ENCODE results near the gene LARP4. TPM values are rescaled to one million over a fixed set of nuclear protein-coding genes. Genes with fewer than 3 reads are reported as not detected.
"Not testable (repeated sequence)": the region's sequence is repeated elsewhere in the genome, so short reads cannot be mapped to it uniquely, and the experiment has no call there.

The LARP4 gene
- total and polyA plus RNA-seq, 2 experiments from 2014 or later = 28.3 to 28.9 TPM

DNA sequence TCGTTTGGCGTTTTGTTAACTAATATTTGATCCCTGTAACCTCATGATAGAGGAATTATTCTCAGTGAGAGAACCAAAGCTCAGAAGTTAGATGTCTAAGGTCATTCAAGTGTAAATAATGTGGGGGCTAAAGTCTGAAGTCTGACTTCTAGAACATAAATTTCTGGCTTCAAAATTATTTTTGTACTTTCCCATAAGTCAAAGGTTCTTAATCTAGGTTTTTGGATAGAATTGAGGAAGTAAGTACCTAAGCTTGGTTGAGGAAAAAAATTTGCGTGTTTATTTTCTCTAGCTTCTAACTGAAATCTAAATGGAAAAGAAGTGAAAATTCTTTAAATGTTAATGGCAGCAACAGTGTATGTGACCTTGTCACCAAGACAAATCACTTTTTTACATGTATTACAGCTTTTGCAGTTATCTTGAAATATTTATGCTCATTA is 2.3 kb downstream of the LARP4 start:
- Histone ChIP-seq H3K27me3 (no peaks in the 10 kb centered on the region), H3K9me3 (ENCODE audit: low read depth) (no peaks in the 10 kb centered on the region), H3K4me1 (ENCODE audit: low read depth) (peaks cover 9% of the 10 kb centered on the region), H3K27ac (peak overlapping the region; percentile 94), H3K4me3 (peak overlapping the region; percentile 59), H3K36me3 (no peaks in the 10 kb centered on the region)
- no peak for TF ChIP-seq CTCF (IDR thresholded peaks at IDR 0.05; ENCODE audit: low read depth, low read length)
- no peak for DNase-seq (ENCODE audit: low read depth in 1 of 2, low spot score in 1 of 2)

- TF ChIP-seq CTCF (IDR thresholded peaks at IDR 0.05; ENCODE audit: low read depth, low read length) = no peak
- no peaks in the 10 kb centered on the region for H3K9me3 ChIP-seq (ENCODE audit: low read depth)
- no peak for DNase-seq (ENCODE audit: low read depth in 1 of 2, low spot score in 1 of 2)
- no peak overlapping the region for H3K27ac ChIP-seq
- H3K36me3 ChIP-seq = no peaks in the 10 kb centered on the region
- no peak overlapping the region for H3K4me3 ChIP-seq
- H3K27me3 ChIP-seq = no peaks in the 10 kb centered on the region
- peaks cover 9% of the 10 kb centered on the region for H3K4me1 ChIP-seq (ENCODE audit: low read depth)
These were observed 3.6 kb downstream of the LARP4 start for GRCh38 chr12:50404307-50404706.

DNA sequence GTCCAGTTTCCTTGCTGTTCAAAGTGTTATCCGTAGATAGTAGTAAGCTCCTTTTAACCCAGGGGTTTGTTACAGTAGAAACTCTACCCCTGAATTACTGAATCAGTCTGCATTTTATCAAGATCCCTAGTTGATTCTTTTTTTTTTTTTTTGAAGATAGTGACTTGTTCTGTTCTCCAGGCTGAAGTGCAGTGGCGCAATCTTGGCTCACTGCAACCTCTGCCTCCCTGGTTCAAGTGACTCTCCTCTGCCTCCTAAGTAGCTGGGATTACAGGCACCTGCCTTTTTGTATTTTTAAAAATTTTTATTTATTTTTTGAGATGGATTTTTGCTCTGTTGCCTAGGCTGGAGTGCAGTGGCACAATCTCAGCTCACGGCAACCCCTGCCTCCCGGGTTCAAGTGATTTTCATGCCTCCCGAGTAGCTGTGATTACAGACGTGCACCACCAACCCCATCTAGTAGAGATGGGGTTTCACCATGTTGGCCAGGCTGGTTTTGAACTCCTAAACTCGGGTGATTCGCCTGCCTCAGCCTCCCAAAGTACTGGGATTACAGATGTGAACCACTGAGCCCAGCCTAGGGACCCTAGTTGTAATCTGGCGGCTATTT is 10.5 kb downstream of the LARP4 start:
- H3K27me3 ChIP-seq = no peaks in the 10 kb centered on the region
- H3K36me3 ChIP-seq = no peaks in the 10 kb centered on the region
- H3K9me3 ChIP-seq (ENCODE audit: low read depth) = no peaks in the 10 kb centered on the region
- H3K4me3 ChIP-seq = no peak overlapping the region
- no peak overlapping the region for H3K27ac ChIP-seq
- TF ChIP-seq CTCF (IDR thresholded peaks at IDR 0.05; ENCODE audit: low read depth, low read length) = no peak
- DNase-seq (ENCODE audit: low read depth in 1 of 2, low spot score in 1 of 2) = peak in 1 of 2 donors; percentile 53
- H3K4me1 ChIP-seq (ENCODE audit: low read depth) = no peaks in the 10 kb centered on the region

DNA sequence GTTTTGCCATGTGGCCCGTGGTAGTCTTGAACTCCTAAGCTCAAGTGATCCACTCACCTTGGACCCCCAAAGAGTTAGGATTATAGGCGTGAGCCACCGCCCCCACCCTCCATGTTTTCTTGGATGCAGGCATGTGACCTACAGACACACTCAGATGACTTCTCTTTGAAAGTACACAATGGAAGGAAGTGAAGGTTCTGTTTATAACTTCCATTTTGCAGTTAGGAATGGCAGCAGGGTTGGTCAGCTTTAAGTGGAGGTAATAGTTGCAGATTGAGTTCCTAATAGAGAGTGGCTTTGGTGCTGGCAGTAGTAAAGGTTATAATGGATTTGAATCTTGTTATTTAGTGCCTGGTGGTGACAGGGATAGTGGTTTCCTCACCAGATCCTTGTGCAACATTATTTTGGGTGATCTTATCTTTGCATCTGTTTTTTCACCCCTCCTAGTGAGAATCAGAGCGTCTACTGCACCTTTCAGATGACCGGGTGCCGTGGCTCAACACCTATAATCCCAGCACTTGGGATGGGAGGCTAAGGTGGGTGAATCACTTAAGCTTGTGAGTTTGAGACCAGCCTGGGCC is 15.3 kb downstream of the LARP4 start:
- Histone ChIP-seq H3K9me3 (ENCODE audit: low read depth) (no peaks in the 10 kb centered on the region), H3K36me3 (no peaks in the 10 kb centered on the region), H3K27ac (no peak overlapping the region), H3K4me3 (no peak overlapping the region), H3K4me1 (ENCODE audit: low read depth) (no peaks in the 10 kb centered on the region), H3K27me3 (no peaks in the 10 kb centered on the region)
- TF ChIP-seq CTCF (IDR thresholded peaks at IDR 0.05; ENCODE audit: low read depth, low read length) = no peak
- no peak for DNase-seq (ENCODE audit: low read depth in 1 of 2, low spot score in 1 of 2)

GRCh38 chr12:50419112-50419909 is 18.6 kb downstream of the LARP4 start:
- no peaks in the 10 kb centered on the region for H3K27me3 ChIP-seq
- no peak overlapping the region for H3K4me3 ChIP-seq
- no peak for DNase-seq (ENCODE audit: low read depth in 1 of 2, low spot score in 1 of 2)
- H3K27ac ChIP-seq = no peak overlapping the region
- no peak for TF ChIP-seq CTCF (IDR thresholded peaks at IDR 0.05; ENCODE audit: low read depth, low read length)
- no peaks in the 10 kb centered on the region for H3K4me1 ChIP-seq (ENCODE audit: low read depth)
- H3K9me3 ChIP-seq (ENCODE audit: low read depth) = no peaks in the 10 kb centered on the region
- H3K36me3 ChIP-seq = no peaks in the 10 kb centered on the region

DNA sequence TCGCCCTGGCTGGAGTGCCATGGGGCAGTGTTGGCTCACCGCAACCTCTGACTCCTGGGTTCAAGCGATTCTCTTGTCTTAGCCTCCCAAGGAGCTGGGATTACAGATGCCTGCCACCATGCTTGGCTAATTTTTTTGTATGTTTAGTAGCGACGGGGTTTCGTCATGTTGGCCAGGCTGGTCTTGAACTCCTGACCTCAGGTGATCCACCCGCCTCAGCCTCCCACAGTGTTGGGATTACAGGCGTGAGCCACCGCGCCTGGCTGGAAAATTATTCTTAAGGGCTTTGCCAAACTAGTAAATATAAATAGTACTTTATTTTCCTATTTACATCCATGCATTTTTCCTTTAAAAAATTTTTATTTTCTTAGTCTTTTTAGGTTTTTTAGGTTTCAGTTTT is 22.2 kb downstream of the LARP4 start:
- DNase-seq (ENCODE audit: low read depth in 1 of 2, low spot score in 1 of 2); H3K9me3 ChIP-seq (ENCODE audit: low read depth); H3K27me3 ChIP-seq; H3K36me3 ChIP-seq; H3K27ac ChIP-seq; H3K4me3 ChIP-seq: not testable (repeated sequence)
- H3K4me1 ChIP-seq (ENCODE audit: low read depth) = peaks cover 12% of the 10 kb centered on the region

DNA sequence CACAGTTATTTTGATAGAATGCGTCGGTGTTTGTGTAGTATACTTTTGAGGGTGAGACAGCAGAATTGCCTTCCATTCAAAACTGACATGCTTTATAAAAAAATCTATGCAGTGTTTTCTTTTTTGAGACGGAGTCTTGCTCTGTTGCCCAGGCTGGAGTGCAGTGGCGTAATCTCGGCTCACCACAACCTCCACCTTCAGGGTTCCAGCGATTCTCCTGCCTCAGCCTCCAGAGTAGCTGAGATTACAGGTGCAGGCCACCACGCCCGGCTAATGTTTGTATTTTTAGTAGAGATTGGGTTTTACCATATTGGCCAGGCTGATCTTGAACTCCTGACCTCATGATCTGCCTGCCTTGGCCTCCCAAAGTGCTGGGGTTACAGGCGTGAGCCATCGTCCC is 22.7 kb downstream of the LARP4 start:
- peaks cover 12% of the 10 kb centered on the region for H3K4me1 ChIP-seq (ENCODE audit: low read depth)
- H3K27ac ChIP-seq; H3K9me3 ChIP-seq (ENCODE audit: low read depth); H3K4me3 ChIP-seq; H3K27me3 ChIP-seq; DNase-seq (ENCODE audit: low read depth in 1 of 2, low spot score in 1 of 2); H3K36me3 ChIP-seq: not testable (repeated sequence)
